Adrenal gland (tissue), 12 donors: ENCODE results near the gene ZNF618. TPM values are rescaled to one million over a fixed set of nuclear protein-coding genes. Genes with fewer than 3 reads are reported as not detected.

ENCODE experiments used
- DNase-seq, 7 donors: peaks; one replicate each; pipeline ENCODE4 v3.0.0-alpha.2; 2019 to 2020
- H3K27ac ChIP-seq, 5 donors: fragments of 200-600 bp; sonication (generic) in 4 of 5; 1 replicate in 3 of 5; 2 replicates in 2 of 5; pipeline versions ENCODE4 v1.5.1 to v1.8.0; 2016 to 2020; ENCODE audit warnings: mild to moderate bottlenecking in 1 of 5
- H3K27me3 ChIP-seq: fragments of 200-600 bp; 2 replicates; pipeline ENCODE4 v1.8.0; 2021
- H3K36me3 ChIP-seq, 2 donors: fragments of 200-600 bp; replicated peaks in 1 of 2; 1 replicate in 1 of 2; 2 replicates in 1 of 2; pipeline versions ENCODE4 v1.5.1 to v1.8.0; 2018 to 2022
- H3K4me1 ChIP-seq, 2 donors: fragments of 200-600 bp; replicated peaks in 1 of 2; 1 replicate in 1 of 2; 2 replicates in 1 of 2; pipeline versions ENCODE4 v1.5.1 to v1.8.0; 2018 to 2021
- H3K4me3 ChIP-seq, 4 donors: fragments of 200-600 bp; sonication (generic) in 3 of 4; one replicate each; pipeline ENCODE4 v1.5.1; 2016 to 2018
- H3K9me3 ChIP-seq, 3 donors: fragments of 200-600 bp; sonication (generic) in 1 of 3; replicated peaks in 1 of 3; 1 replicate in 2 of 3; 2 replicates in 1 of 3; pipeline versions ENCODE4 v1.5.1 to v1.8.0; 2016 to 2021
- POLR2A ChIP-seq, 2 donors: fragments of 450-650 bp; IDR thresholded peaks; one replicate each; pipeline ENCODE4 v1.6.1; 2017; ENCODE audit warnings: antibody characterized with exemption in 2 of 2, mild to moderate bottlenecking in 2 of 2, moderate library complexity in 1 of 2
- WGBS, 4 donors: extraction: QIAGEN DNeasy Blood & Tissue Kit in 2 of 4; methylation state at CpG; one replicate each; pipeline versions ENCODE4 v1.1.5 to v1.1.7; 2013 to 2017; 5-methylcytosine and 5-hydroxymethylcytosine counted together
- intact Hi-C, 2 donors: fragments of 100-400 bp; cut with DNase I; formaldehyde crosslinking; loops; one replicate each; pipeline versions ENCODE4 v1.14.1 to v1.15.0; 2022 to 2023
- polyA plus RNA-seq, 3 donors: library from polyadenylated mRNA; stranded (reverse); fragments of 200-250 nt in 2 of 3; fragments of 350-450 nt in 1 of 3; fragmentation: Illumina TruSeq in 1 of 3; extraction: RNeasy Lipid Tissue Mini Kit (QIAGEN cat#74804) in 1 of 3; gene quantifications; one replicate each; pipeline ENCODE4 v1.2.3, GENCODE V29; 2013 to 2014
- total RNA-seq, 9 donors: library from RNA; depleted of rRNA in 4 of 9; stranded (reverse); fragments of >200 nt in 4 of 9; fragments of 120-200 nt in 1 of 9; fragmentation: NEBNext Ultra II Directional in 1 of 9; extraction: Animal tissue kit (Norgen Biotek cat#: 25700) in 1 of 9; gene quantifications; one replicate each; pipeline versions ENCODE4 v1.1.0 to v1.2.4, GENCODE V29; 2013 to 2023
- TF ChIP-seq, protein P1 (sequence below), 6 experiments: fragments of 450-650 bp in 4 of 6; fragments of 200-600 bp in 2 of 6; sonication (generic) in 1 of 6; IDR thresholded peaks; 1 replicate in 5 of 6; 2 replicates in 1 of 6; pipeline versions ENCODE4 v1.5.1 to v1.8.0; 2016 to 2021; ENCODE audit warnings: antibody characterized with exemption in 6 of 6, mild to moderate bottlenecking in 2 of 6, moderate library complexity in 1 of 6
- donor health status: healthy with polysubstance abuse.
- donor health status: Bipolar disorder and iron deficiency.
- donor health status: DM: yes; HTN: yes; CAD: no.
- donor health status: DM: no; HTN: no; CAD: no.
- donor health status: DM: no; HTN: no; CAD: no.
- donor health status: DM: yes; HTN: yes; CAD: no.

Gene ZNF618
- total and polyA plus RNA-seq, 12 donors = 4.5 to 21.3 (median 9.9) TPM

DNA sequence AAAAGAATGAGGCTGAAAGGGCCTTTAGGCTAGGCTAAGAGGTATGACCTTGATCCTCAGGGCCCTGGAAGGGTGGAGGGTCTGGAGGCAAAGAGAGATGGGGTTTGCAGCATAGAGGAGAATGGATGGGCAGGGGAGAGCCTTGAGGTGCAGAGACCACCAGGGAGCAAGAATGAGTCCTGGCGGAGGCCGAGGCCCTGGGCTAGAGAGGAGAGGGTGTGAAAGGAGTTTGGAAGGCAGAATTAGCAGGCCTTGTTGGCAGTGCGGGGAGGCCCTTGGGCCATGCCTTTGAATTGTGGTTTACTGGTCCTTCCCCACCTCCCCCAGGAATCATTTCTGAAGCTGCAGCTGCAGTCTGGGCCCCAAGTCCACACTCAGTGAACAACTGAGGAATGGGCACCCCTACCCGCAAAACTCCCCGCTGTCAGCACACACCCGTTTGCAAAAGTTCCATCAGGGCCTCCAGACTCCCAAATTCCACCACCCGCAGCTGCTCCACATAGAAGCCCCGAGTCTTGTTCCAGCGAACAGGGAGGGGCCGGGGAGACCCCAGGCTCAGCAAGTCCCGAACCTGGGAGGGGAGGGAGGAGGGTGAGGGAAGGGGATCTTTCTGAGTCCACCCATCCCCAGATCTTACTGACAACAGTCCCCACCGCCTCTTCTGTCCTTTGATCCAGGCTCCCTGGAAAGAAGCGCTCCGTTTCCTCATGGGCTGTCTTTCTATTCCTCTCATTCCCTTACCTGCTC lies 220.9 kb downstream of the ZNF618 start:
- no peak for DNase-seq
- whole genome bisulfite sequencing, 4 donors = 71 to 84% (median 82%) methylated on average over 10 to 14 of the region's 14 CpGs
- no peak overlapping the region for H3K4me3 ChIP-seq
- H3K9me3 ChIP-seq = no peaks in the 10 kb centered on the region
- TF ChIP-seq, protein P1, sequence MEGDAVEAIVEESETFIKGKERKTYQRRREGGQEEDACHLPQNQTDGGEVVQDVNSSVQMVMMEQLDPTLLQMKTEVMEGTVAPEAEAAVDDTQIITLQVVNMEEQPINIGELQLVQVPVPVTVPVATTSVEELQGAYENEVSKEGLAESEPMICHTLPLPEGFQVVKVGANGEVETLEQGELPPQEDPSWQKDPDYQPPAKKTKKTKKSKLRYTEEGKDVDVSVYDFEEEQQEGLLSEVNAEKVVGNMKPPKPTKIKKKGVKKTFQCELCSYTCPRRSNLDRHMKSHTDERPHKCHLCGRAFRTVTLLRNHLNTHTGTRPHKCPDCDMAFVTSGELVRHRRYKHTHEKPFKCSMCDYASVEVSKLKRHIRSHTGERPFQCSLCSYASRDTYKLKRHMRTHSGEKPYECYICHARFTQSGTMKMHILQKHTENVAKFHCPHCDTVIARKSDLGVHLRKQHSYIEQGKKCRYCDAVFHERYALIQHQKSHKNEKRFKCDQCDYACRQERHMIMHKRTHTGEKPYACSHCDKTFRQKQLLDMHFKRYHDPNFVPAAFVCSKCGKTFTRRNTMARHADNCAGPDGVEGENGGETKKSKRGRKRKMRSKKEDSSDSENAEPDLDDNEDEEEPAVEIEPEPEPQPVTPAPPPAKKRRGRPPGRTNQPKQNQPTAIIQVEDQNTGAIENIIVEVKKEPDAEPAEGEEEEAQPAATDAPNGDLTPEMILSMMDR (IDR thresholded peaks at IDR 0.05) = no peak
- TF ChIP-seq POLR2A (IDR thresholded peaks at IDR 0.05) = no peak
- no peak overlapping the region for H3K27ac ChIP-seq
- H3K36me3 ChIP-seq = no peaks in the 10 kb centered on the region
- peaks cover 0 to 8% of the 10 kb centered on the region in 2 donors for H3K4me1 ChIP-seq
- intact Hi-C loops = no loop called here
- peaks cover 10% of the 10 kb centered on the region for H3K27me3 ChIP-seq

DNA sequence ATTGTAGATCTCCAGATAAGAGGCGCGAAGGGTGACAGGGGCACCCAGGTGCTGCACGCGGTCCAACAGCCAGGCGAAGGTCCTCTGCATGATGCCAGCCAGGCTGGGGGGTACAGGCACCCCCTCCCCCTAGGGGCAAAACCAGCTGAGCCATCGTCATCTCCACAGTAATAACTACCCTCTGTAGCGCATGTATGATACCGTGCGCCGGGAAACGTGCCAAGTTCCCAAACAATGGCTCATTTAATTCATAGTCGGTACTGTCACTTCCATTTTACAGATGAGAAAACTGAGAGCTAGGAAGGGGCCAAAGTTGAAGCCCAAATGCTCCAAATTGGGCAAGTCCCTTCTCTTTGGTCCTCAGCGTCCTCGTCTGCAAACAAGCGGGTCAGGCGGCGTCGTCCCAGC lies 221.5 kb downstream of the ZNF618 start:
- Histone ChIP-seq H3K36me3 (no peaks in the 10 kb centered on the region), H3K4me3 (peak overlapping the region in 1 of 4 donors; percentile 58), H3K27me3 (peaks cover 10% of the 10 kb centered on the region), H3K4me1 (peaks cover 0 to 8% of the 10 kb centered on the region in 2 donors), H3K27ac (no peak overlapping the region), H3K9me3 (no peaks in the 10 kb centered on the region)
- intact Hi-C loops = no loop called here
- WGBS, 4 donors = 21 to 32% (median 31%) methylated on average over 12 to 18 of the region's 18 CpGs
- DNase-seq = peak in 1 of 7 donors; percentile 19
- TF ChIP-seq, protein P1 (IDR thresholded peaks at IDR 0.05) = no peak
- TF ChIP-seq POLR2A (IDR thresholded peaks at IDR 0.05) = no peak

DNA sequence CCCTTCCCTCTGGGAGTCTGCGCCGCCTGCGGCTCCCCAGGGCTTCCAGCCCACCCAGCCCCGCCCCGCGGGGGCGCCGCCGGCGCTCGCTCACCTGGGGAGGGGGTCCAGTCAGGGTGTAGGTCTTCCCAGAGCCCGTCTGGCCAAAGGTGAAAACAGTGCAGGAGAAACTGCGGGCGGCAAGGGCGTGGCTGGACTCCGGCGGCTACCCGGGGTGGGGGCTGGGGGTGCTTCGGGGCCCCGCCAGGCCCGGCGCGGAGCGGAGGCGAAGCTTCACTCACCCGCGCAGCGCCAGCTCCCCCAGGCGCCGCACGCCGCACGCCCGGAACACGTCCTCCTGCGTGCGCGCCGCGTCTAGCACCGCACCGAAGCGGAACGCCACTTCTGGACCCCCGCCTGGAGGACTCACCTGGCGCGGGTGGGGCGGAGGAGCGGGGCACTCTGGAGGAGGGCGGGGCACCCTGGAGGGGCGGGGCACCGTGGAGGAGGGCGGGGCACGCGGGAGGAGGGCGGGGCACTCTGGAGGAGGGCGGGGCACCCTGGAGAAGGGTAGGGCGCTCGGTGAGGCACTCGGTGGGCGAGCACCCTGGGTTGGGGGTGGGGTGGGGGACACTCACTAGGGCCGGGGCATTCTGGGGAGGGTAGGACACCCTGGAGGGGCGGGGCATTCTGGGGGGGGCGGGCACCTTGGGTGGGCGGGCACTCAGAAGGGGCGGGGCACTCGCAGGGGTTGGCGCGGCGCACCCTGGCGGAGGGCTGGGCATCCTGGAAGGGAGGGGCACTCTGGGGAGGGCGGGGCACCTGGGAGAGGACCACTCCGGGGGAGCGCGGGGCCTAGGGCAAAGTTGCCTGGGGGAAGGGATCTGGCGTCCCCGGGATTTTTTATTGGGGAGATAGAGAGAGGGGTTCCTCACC lies 222.2 kb downstream of the ZNF618 start:
- H3K4me3 ChIP-seq = peak overlapping the region in 2 of 4 donors; percentile 7 to 58
- DNase-seq = peak in 2 of 7 donors; percentile 14 to 30
- intact Hi-C loops = no loop called here
- WGBS, 4 donors = 0 to 3% (median 1%) methylated on average over 7 to 76 of the region's 77 CpGs
- H3K9me3 ChIP-seq = no peaks in the 10 kb centered on the region
- peaks cover 10% of the 10 kb centered on the region for H3K27me3 ChIP-seq
- H3K4me1 ChIP-seq = peaks cover 0 to 8% of the 10 kb centered on the region in 2 donors
- H3K27ac ChIP-seq = no peak overlapping the region
- no peak for TF ChIP-seq POLR2A (IDR thresholded peaks at IDR 0.05)
- TF ChIP-seq, protein P1 (IDR thresholded peaks at IDR 0.05) = no peak
- no peaks in the 10 kb centered on the region for H3K36me3 ChIP-seq
